GM12801 (cell line): ENCODE data around the gene KIFC3.

ENCODE experiments used
- CTCF ChIP-seq: IDR thresholded peaks from one replicate; pipeline ENCODE4 v1.5.1; 2011; ENCODE audit warnings: control low read depth; ENCODE audit not compliant: insufficient read length; ENCODE audit errors: extremely low read depth

KIFC3 gene

GRCh38 chr16:57726433-57726947 lies 75.8 kb downstream of the KIFC3 start:
- no peak for TF ChIP-seq CTCF

GRCh38 chr16:57725976-57726375 lies 76.3 kb downstream of the KIFC3 start:
- no peak for TF ChIP-seq CTCF

GRCh38 chr16:57725554-57725953 lies 76.7 kb downstream of the KIFC3 start:
- TF ChIP-seq CTCF: no peak

- no peak for TF ChIP-seq CTCF
Measured at GRCh38 chr16:57725151-57725550, 77.1 kb downstream of the KIFC3 start.

GRCh38 chr16:57724531-57724930 lies 77.8 kb downstream of the KIFC3 start:
- no peak for TF ChIP-seq CTCF

GRCh38 chr16:57723170-57723569 lies 79.1 kb downstream of the KIFC3 start:
- TF ChIP-seq CTCF: no peak

- TF ChIP-seq CTCF: no peak
Measured at GRCh38 chr16:57722651-57723050, 79.6 kb downstream of the KIFC3 start.

GRCh38 chr16:57722210-57722499 lies 80.1 kb downstream of the KIFC3 start:
- TF ChIP-seq CTCF: no peak
